ENCODE data around the gene CTCFL.

Gene CTCFL

DNA sequence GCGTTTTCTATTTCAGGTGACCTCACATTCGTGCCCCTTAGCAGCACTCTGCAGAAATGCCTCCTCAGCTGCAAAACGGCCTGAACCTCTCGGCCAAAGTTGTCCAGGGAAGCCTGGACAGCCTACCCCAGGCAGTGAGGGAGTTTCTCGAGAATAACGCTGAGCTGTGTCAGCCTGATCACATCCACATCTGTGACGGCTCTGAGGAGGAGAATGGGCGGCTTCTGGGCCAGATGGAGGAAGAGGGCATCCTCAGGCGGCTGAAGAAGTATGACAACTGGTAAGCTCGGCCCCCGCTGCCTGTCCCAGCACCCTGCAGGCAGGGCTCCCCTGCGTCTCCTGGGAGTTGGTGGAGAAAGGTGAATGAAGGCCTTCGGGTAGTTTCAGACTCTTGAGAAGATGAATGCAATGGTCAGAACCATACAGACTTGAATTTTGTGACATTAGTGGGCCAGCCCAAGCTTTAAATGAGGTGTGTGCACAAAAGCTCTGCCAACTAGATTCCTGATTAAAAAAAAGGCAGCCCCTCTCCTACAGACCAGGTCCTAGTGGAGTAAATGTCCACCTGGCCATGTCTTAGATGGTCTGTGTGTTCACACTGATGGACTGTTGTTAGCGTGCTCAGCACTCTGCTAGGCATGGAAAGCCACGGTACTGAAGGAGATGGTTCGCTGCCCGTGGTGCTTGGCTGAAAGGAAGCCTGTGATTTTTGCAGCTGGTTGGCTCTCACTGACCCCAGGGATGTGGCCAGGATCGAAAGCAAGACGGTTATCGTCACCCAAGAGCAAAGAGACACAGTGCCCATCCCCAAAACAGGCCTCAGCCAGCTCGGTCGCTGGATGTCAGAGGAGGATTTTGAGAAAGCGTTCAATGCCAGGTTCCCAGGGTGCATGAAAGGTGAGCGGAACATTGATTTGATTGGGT is 36.7 kb upstream of the CTCFL start:
- Histone ChIP-seq H3K36me3 (ENCODE audit: control insufficient read depth, low read length) (no peaks in the 10 kb centered on the region), H3F3A (ENCODE audit: control insufficient read depth, insufficient read depth) (no peaks in the 10 kb centered on the region), H3K4me2 (ENCODE audit: low read length) (no peak overlapping the region), H3K9me2 (replicated peaks; ENCODE audit: control insufficient read depth, low read length) (no peaks in the 10 kb centered on the region), H3K27ac (ENCODE audit: low read depth, low read length) (no peak overlapping the region), H3K79me2 (ENCODE audit: control insufficient read depth, low read length) (no peaks in the 10 kb centered on the region), H3K4me1 (ENCODE audit: control insufficient read depth, low read length) (no peaks in the 10 kb centered on the region), H4K20me1 (ENCODE audit: control insufficient read depth, insufficient read depth, low read depth, low read length) (peaks cover 3% of the 10 kb centered on the region; the same call in 1 of the 2 replicates), H3K27me3 (ENCODE audit: control insufficient read depth, low read length) (peaks cover 37% of the 10 kb centered on the region), H3K9me3 (ENCODE audit: control insufficient read depth, insufficient read depth, low read length) (no peaks in the 10 kb centered on the region), H3K4me3 (ENCODE audit: low read length) (no peak overlapping the region)
- TF ChIP-seq EZH2phosphoT487 (IDR thresholded peaks at IDR 0.05; ENCODE audit: borderline replicate concordance, low read length), result no peak
- TF ChIP-seq, protein P1, sequence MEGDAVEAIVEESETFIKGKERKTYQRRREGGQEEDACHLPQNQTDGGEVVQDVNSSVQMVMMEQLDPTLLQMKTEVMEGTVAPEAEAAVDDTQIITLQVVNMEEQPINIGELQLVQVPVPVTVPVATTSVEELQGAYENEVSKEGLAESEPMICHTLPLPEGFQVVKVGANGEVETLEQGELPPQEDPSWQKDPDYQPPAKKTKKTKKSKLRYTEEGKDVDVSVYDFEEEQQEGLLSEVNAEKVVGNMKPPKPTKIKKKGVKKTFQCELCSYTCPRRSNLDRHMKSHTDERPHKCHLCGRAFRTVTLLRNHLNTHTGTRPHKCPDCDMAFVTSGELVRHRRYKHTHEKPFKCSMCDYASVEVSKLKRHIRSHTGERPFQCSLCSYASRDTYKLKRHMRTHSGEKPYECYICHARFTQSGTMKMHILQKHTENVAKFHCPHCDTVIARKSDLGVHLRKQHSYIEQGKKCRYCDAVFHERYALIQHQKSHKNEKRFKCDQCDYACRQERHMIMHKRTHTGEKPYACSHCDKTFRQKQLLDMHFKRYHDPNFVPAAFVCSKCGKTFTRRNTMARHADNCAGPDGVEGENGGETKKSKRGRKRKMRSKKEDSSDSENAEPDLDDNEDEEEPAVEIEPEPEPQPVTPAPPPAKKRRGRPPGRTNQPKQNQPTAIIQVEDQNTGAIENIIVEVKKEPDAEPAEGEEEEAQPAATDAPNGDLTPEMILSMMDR (IDR thresholded peaks at IDR 0.05; ENCODE audit: low read depth, low read length, poor library complexity, severe bottlenecking), result no peak

DNA sequence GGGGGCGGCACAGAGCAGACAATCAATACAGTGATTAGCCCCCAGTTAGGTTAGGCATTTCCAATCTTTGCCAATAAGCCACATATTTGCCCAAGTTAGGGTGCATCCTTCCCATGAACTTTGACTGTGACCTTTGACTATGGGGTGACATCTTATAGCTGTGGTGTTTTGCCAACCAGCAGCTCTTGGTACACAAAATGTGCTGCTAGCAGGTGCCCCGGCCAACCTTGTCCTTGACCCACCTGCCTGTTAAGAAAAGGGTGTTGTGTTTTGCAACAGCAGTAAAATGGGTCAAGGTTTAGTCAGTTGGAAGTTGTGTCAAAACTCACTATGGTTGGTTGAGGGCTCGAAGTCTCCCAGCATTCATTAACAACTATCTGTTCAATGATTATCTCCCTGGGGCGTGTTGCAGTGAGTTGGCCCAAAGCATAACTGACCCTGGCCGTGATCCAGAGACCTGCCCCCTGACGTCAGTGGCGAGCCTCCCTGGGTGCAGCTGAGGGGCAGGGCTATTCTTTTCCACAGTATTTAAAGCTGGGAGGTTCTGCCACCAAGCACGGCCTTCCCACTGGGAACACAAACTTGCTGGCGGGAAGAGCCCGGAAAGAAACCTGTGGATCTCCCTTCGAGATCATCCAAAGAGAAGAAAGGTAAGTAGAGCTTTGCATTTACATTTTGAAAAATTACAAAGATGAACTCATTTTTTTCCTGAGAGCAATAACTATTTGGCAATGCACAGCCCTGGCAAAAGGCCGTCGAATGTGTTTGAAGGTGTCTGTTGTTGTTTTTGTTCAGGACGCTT is 35.8 kb upstream of the CTCFL start, which contains the start of gene PCK1:
TSS of gene PCK1 (plus strand) at position 557 of the 802 bp plus-strand sequence. CDS start 302 bp downstream, outside the sequence.
- no peaks in the 10 kb centered on the region for H3K9me3 ChIP-seq (ENCODE audit: control insufficient read depth, insufficient read depth, low read length)
- peaks cover 3% of the 10 kb centered on the region; the same call in 1 of the 2 replicates for H4K20me1 ChIP-seq (ENCODE audit: control insufficient read depth, insufficient read depth, low read depth, low read length)
- no peaks in the 10 kb centered on the region for H3F3A ChIP-seq (ENCODE audit: control insufficient read depth, insufficient read depth)
- H3K4me3 ChIP-seq (ENCODE audit: low read length), result no peak within 1 kb of the TSS
- TF ChIP-seq, protein P1 (IDR thresholded peaks at IDR 0.05; ENCODE audit: low read depth, low read length, poor library complexity, severe bottlenecking), result no peak
- no peak for TF ChIP-seq EZH2phosphoT487 (IDR thresholded peaks at IDR 0.05; ENCODE audit: borderline replicate concordance, low read length)
- H3K27me3 ChIP-seq (ENCODE audit: control insufficient read depth, low read length), result peaks cover 42% of the 10 kb centered on the region
- H3K9me2 ChIP-seq (replicated peaks; ENCODE audit: control insufficient read depth, low read length), result no peaks in the 10 kb centered on the region
- no peak within 1 kb of the TSS for H3K4me2 ChIP-seq (ENCODE audit: low read length)
- no peaks in the 10 kb centered on the region for H3K4me1 ChIP-seq (ENCODE audit: control insufficient read depth, low read length)
- H3K27ac ChIP-seq (ENCODE audit: low read depth, low read length), result no peak within 1 kb of the TSS
- no peaks in the 10 kb centered on the region for H3K36me3 ChIP-seq (ENCODE audit: control insufficient read depth, low read length)
- no peaks in the 10 kb centered on the region for H3K79me2 ChIP-seq (ENCODE audit: control insufficient read depth, low read length)

- Histone ChIP-seq H3K4me3 (ENCODE audit: low read length) (no peak overlapping the region), H3F3A (ENCODE audit: control insufficient read depth, insufficient read depth) (no peaks in the 10 kb centered on the region), H3K4me1 (ENCODE audit: control insufficient read depth, low read length) (no peaks in the 10 kb centered on the region), H3K27me3 (ENCODE audit: control insufficient read depth, low read length) (peaks cover 46% of the 10 kb centered on the region), H3K79me2 (ENCODE audit: control insufficient read depth, low read length) (no peaks in the 10 kb centered on the region), H3K36me3 (ENCODE audit: control insufficient read depth, low read length) (no peaks in the 10 kb centered on the region), H3K9me2 (replicated peaks; ENCODE audit: control insufficient read depth, low read length) (no peaks in the 10 kb centered on the region), H3K27ac (ENCODE audit: low read depth, low read length) (no peak overlapping the region), H4K20me1 (ENCODE audit: control insufficient read depth, insufficient read depth, low read depth, low read length) (peaks cover 3% of the 10 kb centered on the region; the same call in 1 of the 2 replicates), H3K4me2 (ENCODE audit: low read length) (no peak overlapping the region), H3K9me3 (ENCODE audit: control insufficient read depth, insufficient read depth, low read length) (no peaks in the 10 kb centered on the region)
- TF ChIP-seq, protein P1 (IDR thresholded peaks at IDR 0.05; ENCODE audit: low read depth, low read length, poor library complexity, severe bottlenecking), result no peak
- TF ChIP-seq EZH2phosphoT487 (IDR thresholded peaks at IDR 0.05; ENCODE audit: borderline replicate concordance, low read length), result no peak
These were observed 35.0 kb upstream of the CTCFL start for GRCh38 chr20:57559658-57560553.
